ENCODE results near the gene DCAF7.

DNA sequence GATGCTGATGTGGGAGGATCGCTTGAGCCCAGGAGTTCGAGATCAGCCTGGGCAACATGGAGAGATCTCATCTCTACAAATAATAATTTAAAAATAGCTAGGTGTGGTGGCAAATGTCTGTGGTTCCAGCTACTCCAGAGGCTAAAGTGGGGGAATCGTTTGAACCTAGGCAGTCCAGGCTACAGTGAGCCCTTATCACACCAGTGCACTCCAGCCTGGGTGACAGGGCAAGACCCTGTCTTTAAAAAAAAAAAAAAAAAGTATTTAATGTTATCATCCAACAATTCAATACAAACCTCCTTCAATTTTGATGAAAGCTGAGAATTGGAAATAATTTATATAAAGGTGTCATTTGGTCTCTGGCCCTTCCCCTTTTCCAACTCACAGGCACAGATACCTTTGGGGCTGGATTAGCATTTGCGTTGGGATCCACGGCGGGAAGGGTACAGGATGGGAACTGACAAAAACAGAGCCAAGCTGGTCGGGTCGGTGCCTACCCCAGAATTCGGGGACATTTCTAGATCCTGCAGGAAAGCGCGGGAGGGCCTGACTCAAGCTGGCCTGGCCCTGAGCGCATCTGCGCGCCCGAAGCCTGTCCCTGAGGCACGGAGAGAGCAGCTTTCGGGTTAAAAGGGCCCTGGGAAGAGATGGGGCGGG is 860 bp upstream of the DCAF7 start:
- TF ChIP-seq FOXK2 (IDR thresholded peaks at IDR 0.05): no peak
- TF ChIP-seq SP1 (IDR thresholded peaks at IDR 0.05): no peak
- TF ChIP-seq TARDBP (IDR thresholded peaks at IDR 0.05): no peak
- TF ChIP-seq BHLHE40 (IDR thresholded peaks at IDR 0.05; ENCODE audit: borderline replicate concordance): no peak
- no peak for TF ChIP-seq SUZ12 (IDR thresholded peaks at IDR 0.05)
- TF ChIP-seq HDGF (IDR thresholded peaks at IDR 0.05; ENCODE audit: borderline replicate concordance): no peak
- no peak for TF ChIP-seq ARNT (IDR thresholded peaks at IDR 0.05)
- TF ChIP-seq, protein P1, sequence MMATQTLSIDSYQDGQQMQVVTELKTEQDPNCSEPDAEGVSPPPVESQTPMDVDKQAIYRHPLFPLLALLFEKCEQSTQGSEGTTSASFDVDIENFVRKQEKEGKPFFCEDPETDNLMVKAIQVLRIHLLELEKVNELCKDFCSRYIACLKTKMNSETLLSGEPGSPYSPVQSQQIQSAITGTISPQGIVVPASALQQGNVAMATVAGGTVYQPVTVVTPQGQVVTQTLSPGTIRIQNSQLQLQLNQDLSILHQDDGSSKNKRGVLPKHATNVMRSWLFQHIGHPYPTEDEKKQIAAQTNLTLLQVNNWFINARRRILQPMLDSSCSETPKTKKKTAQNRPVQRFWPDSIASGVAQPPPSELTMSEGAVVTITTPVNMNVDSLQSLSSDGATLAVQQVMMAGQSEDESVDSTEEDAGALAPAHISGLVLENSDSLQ (IDR thresholded peaks at IDR 0.05): no peak
